ENCODE measurements around the gene TJP3. TPM values are rescaled to one million over a fixed set of nuclear protein-coding genes. Genes with fewer than 3 reads are reported as not detected.
"Not testable (repeated sequence)": the region's sequence is repeated elsewhere in the genome, so short reads cannot be mapped to it uniquely, and the experiment has no call there.

Gene TJP3
- total and polyA plus RNA-seq, 9 donors: 0.18 to 24.4 (median 2.8) TPM; not detected in 2

DNA sequence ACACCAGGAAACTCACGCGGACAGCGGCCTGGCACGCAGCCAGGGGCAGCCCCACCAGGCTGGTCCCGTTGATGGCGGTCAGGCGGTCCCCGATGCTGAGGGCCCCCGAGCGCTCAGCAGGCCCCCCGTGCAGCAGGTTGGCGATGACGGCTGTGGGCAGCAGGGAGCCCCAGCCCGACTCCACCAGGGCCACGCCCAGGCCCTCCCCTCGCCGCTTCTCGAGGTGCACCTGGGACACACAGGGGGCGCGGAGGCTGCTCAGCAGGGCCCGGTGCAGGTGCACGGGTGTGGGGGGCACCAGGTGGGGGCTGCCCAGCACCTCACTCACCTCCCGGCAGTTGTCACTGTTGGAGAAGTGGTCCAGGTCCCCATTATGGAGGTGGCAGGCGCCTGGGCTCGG, 44.3 kb downstream of the TJP3 start:
- no peaks in the 10 kb centered on the region for H3K4me1 ChIP-seq (ENCODE audit: insufficient read depth)
- 80 to 87% (median 81%) methylated on average over 19 to 25 of the region's 25 CpGs for WGBS, 3 donors
- H3K27me3 ChIP-seq: no peaks in the 10 kb centered on the region
- no peak overlapping the region for H3K27ac ChIP-seq
- H3K36me3 ChIP-seq: no peaks in the 10 kb centered on the region
- DNase-seq: no peak
- H3K9me3 ChIP-seq: no peaks in the 10 kb centered on the region
- H3K4me3 ChIP-seq: no peak overlapping the region
- intact Hi-C loops (cut with DNase I): no loop called here
- no peak for TF ChIP-seq POLR2A (IDR thresholded peaks at IDR 0.05)
- TF ChIP-seq, protein P1, sequence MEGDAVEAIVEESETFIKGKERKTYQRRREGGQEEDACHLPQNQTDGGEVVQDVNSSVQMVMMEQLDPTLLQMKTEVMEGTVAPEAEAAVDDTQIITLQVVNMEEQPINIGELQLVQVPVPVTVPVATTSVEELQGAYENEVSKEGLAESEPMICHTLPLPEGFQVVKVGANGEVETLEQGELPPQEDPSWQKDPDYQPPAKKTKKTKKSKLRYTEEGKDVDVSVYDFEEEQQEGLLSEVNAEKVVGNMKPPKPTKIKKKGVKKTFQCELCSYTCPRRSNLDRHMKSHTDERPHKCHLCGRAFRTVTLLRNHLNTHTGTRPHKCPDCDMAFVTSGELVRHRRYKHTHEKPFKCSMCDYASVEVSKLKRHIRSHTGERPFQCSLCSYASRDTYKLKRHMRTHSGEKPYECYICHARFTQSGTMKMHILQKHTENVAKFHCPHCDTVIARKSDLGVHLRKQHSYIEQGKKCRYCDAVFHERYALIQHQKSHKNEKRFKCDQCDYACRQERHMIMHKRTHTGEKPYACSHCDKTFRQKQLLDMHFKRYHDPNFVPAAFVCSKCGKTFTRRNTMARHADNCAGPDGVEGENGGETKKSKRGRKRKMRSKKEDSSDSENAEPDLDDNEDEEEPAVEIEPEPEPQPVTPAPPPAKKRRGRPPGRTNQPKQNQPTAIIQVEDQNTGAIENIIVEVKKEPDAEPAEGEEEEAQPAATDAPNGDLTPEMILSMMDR (IDR thresholded peaks at IDR 0.05): no peak
- TF ChIP-seq EP300 (IDR thresholded peaks at IDR 0.05): no peak

DNA sequence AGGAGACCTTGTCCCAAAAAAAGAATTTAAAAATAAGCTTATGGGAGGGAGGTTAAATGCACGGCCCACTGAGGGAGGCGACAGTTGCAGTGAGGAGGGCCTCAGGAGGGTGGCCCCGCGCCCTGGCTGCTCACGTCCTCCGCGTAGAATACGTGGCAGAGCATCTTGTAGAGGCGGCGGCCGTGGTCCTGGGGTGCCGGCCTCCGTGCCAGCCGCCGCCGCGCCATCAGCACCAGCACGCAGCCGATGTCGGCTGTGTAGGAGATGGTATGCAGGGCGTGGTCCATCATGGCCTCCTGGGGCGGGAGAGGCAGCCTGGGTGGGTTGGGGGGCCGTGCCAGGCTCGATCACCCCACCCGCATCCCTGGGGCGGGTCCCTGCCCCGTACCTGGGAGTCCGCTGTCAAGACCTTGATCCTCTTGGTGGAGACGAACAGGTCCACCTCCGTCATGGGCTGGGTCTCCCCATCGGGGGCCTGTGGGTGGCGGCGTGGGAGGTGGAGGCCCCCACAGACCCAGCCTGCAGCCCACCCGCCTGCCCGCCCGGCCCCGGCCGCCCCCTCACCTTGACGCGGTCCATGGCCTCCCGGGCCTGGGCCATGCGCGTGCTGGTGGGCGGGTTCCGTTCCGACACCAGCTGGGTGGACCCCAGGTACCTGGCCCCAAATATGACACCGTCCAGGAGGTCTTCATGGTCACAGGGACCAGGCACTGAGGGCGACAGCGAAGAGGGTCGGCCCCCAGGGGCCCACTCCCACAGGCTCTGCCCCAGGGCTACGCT, 45.6 kb downstream of the TJP3 start:
- Histone ChIP-seq H3K9me3 (no peaks in the 10 kb centered on the region), H3K27ac (no peak overlapping the region), H3K27me3 (no peaks in the 10 kb centered on the region), H3K4me1 (ENCODE audit: insufficient read depth) (no peaks in the 10 kb centered on the region), H3K4me3 (no peak overlapping the region), H3K36me3 (no peaks in the 10 kb centered on the region)
- no peak for DNase-seq
- TF ChIP-seq POLR2A (IDR thresholded peaks at IDR 0.05): no peak
- TF ChIP-seq, protein P1 (IDR thresholded peaks at IDR 0.05): no peak
- TF ChIP-seq EP300 (IDR thresholded peaks at IDR 0.05): no peak
- intact Hi-C loops (cut with DNase I): no loop called here
- 92 to 95% (median 94%) methylated on average over 31 to 51 of the region's 51 CpGs for WGBS, 3 donors

DNA sequence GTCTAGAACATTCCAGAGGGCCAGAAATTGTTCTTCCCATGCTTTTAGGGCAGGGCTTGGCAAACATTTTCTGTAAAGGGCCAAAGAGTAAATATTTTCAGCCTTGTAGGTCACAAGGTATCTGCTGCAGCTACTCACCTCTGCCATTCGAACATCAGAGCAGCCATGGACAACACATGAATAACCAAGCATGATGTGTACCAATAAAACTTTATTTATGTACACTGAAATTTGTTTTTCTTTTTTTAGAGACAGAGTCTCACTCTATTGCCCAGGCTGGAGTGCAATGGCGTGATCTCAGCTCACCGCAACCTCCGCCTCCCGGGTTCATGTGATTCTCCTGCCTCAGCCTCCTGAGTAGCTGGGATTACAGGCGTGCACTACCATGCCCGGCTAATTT, 49.5 kb downstream of the TJP3 start:
- not testable (repeated sequence) for H3K9me3 ChIP-seq; H3K27ac ChIP-seq; H3K4me1 ChIP-seq (ENCODE audit: insufficient read depth); H3K27me3 ChIP-seq; DNase-seq; H3K4me3 ChIP-seq; H3K36me3 ChIP-seq
- WGBS, 3 donors: 96 to 98% (median 97%) methylated on average over 7 of the region's 7 CpGs
- intact Hi-C loops (cut with DNase I): loop anchor here in 1 of 4 donors (5.0 kb wide), 1 partner anchor 85 kb away; no protein-coding TSS in a partner anchor

DNA sequence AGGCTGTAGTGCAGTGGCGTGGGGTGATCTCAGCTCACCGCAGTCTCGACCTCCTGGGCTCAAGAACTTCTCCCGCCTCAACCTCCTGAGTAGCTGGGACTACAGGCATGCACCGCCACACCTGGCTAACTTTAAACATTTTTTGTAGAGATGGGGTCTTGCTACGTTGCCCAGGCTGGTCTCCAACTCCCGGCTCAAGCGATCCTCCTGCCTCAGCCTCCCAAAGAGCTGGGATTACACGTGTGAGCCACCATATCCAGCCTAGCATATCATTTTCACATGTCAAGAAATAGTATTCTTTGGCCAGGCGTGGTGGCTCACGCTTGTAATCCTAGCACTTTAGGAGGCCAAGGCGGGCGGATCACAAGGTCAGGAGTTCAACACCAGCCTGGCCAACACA, 50.1 kb downstream of the TJP3 start:
- intact Hi-C loops (cut with DNase I): loop anchor here in 1 of 4 donors (5.0 kb wide), 1 partner anchor 86 kb away; no protein-coding TSS in a partner anchor
- H3K36me3 ChIP-seq, DNase-seq: not testable (repeated sequence)

DNA sequence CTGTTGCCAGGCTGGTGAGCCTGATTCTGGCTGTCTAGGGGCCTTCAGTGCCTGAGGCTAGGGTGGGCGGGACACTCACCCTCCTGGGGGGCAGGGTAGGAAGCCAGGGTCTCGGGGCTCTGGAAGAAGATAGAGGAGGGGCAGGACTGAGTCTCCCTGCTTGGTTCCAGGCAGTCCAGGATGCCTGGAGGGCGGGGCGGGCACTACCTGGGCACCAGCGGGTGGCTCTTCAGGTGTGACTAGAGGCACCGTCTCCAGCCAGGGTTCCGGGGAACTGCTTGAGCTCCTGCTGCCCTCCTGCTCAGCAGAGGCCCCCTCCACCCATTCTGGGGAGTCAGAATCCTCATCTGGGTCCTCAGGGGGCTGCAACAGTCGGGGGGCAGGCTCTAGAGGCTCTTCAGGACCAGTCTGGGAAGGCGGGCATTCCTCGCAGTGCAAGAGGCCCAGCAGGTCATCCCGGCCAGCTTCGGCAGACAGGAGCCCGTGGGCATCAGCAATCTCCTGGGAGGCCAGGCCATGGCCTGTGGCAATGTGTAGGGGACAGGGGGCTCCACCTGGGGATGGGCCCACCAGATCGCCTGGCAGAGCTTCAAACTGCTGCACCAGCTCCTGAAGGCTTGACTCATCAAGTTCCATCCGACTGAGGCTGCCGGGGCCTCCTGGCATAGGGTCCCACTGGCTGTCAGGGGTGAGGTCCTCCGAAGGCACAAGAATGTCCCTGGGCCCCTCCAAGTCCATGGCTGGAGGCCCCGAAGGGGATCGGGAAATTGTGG, 51.5 kb downstream of the TJP3 start:
- Histone ChIP-seq H3K36me3 (no peaks in the 10 kb centered on the region), H3K9me3 (no peaks in the 10 kb centered on the region), H3K27ac (no peak overlapping the region), H3K4me3 (no peak overlapping the region), H3K27me3 (no peaks in the 10 kb centered on the region), H3K4me1 (ENCODE audit: insufficient read depth) (peaks cover 3% of the 10 kb centered on the region)
- DNase-seq: peak in 1 of 5 donors; percentile 46
- TF ChIP-seq POLR2A (IDR thresholded peaks at IDR 0.05) (no peak), EP300 (IDR thresholded peaks at IDR 0.05) (no peak)
- TF ChIP-seq, protein P1 (IDR thresholded peaks at IDR 0.05): no peak
- WGBS, 3 donors: 85 to 87% (median 85%) methylated on average over 17 to 19 of the region's 19 CpGs
- intact Hi-C loops (cut with DNase I): loop anchor here in 1 of 4 donors (5.0 kb wide), 1 partner anchor 87 kb away; no protein-coding TSS in a partner anchor

More for the DNA sequence above, 50.1 kb downstream of the TJP3 start:
- not testable (repeated sequence) for H3K27ac ChIP-seq; H3K9me3 ChIP-seq; H3K4me1 ChIP-seq (ENCODE audit: insufficient read depth); H3K4me3 ChIP-seq; H3K27me3 ChIP-seq
- 94 to 97% (median 95%) methylated on average over 13 of the region's 13 CpGs for WGBS, 3 donors
